SK-N-SH treated with all-trans-retinoic acid at 6 μM for 48 hours (cell line): ENCODE measurements around the gene OGN.

Experiments used
- ATAC-seq: fragments of 200-7000 bp; cut with Tn5 transposase; 3 replicates; pipeline ENCODE4 v1.9.1; 2020; ENCODE audit warnings: mild to moderate bottlenecking, moderate library complexity
- ESRRG ChIP-seq: fragments of 250-450 bp; sonication (Bioruptor Pico); IDR thresholded peaks from 2 replicates; pipeline ENCODE4 v1.6.1; 2021; ENCODE audit warnings: mild to moderate bottlenecking
- ISL1 ChIP-seq: fragments of 250-450 bp; sonication (Bioruptor Pico); IDR thresholded peaks from 2 replicates; pipeline ENCODE4 v2.1.2; 2022; ENCODE audit warnings: mild to moderate bottlenecking, moderate library complexity
- PPARA ChIP-seq: fragments of 250-450 bp; sonication (Bioruptor Pico); IDR thresholded peaks from 2 replicates; pipeline ENCODE4 v1.5.0; 2020; ENCODE audit warnings: mild to moderate bottlenecking, borderline replicate concordance
- TSHZ2 ChIP-seq: fragments of 250-450 bp; sonication (Bioruptor Pico); IDR thresholded peaks from 2 replicates; pipeline ENCODE4 v1.5.0; 2020; ENCODE audit warnings: mild to moderate bottlenecking, moderate library complexity
- ZC3H10 ChIP-seq: fragments of 250-450 bp; sonication (Bioruptor Pico); IDR thresholded peaks from 2 replicates; pipeline ENCODE4 v1.5.1; 2021; ENCODE audit warnings: mild to moderate bottlenecking, moderate library complexity
- ZFP3 ChIP-seq: fragments of 250-450 bp; sonication (Bioruptor Pico); IDR thresholded peaks from 2 replicates; pipeline ENCODE4 v1.5.0; 2020; ENCODE audit warnings: mild to moderate bottlenecking, moderate library complexity
- ZFP30 ChIP-seq: fragments of 450-650 bp; formaldehyde crosslinking; IDR thresholded peaks from 2 replicates; pipeline ENCODE4 v1.5.0; 2022; ENCODE audit warnings: mild to moderate bottlenecking, moderate library complexity
- ZNF70 ChIP-seq: fragments of 450-650 bp; formaldehyde crosslinking; IDR thresholded peaks from 2 replicates; pipeline ENCODE4 v1.5.0; 2020; ENCODE audit warnings: mild to moderate bottlenecking, moderate library complexity

Gene OGN

GRCh38 chr9:92333282-92333634 is 71.1 kb downstream of the OGN start:
- ATAC-seq: no peak
- no peak for TF ChIP-seq ZNF70 (CRISPR knock-in tag)
- 0 out of 2 replicates have a peak, but pooled peaks have one; percentile 1 for TF ChIP-seq TSHZ2 (CRISPR knock-in tag)
- TF ChIP-seq ISL1: no peak
- no peak for TF ChIP-seq PPARA (CRISPR knock-in tag)
- no peak for TF ChIP-seq ZFP30
- no peak for TF ChIP-seq ESRRG (CRISPR knock-in tag)
- no peak for TF ChIP-seq ZFP3
- TF ChIP-seq ZC3H10 (CRISPR knock-in tag): no peak
